Naive thymus-derived CD4-positive, alpha-beta T cell (primary cell): ENCODE results near the gene RPS6KL1. TPM values are rescaled to one million over a fixed set of nuclear protein-coding genes. Genes with fewer than 3 reads are reported as not detected.
A peak's percentile ranks its signal among the peaks of the same experiment; 100 is the strongest.

ENCODE experiments used
- ATAC-seq: fragments of 150-1000 bp; cut with Tn5 transposase; 2 replicates; pipeline ENCODE4 v1.10.0; 2021; ENCODE audit warnings: mild to moderate bottlenecking, moderate library complexity
- CTCF ChIA-PET: fragments of 350-600 bp; sonication (Branson Sonifier 250); formaldehyde crosslinking; loops from one replicate; lab custom pipeline; 2021; ENCODE audit warnings: antibody characterized with exemption; lab: Charles Lee
- POLR2A ChIA-PET: fragments of 350-600 bp; sonication (Branson Sonifier 250); formaldehyde crosslinking; loops from one replicate; lab custom pipeline; 2021; ENCODE audit warnings: antibody characterized with exemption, inconsistent platforms; lab: Charles Lee
- DNase-seq, 9 donors: peaks; one replicate each; pipeline versions ENCODE4 v3.0.0 to v3.0.0-alpha.2; 2020 to 2022; ENCODE audit warnings: mixed read lengths in 1 of 9
- H3K27ac ChIP-seq: one replicate; pipeline ENCODE4 v1.7.0; 2013; ENCODE audit warnings: mild to moderate bottlenecking, low read depth, low read length, moderate library complexity
- H3K27me3 ChIP-seq, 2 donors: one replicate each; pipeline ENCODE4 v1.7.0; 2013; ENCODE audit warnings: low read length in 2 of 2, mild to moderate bottlenecking in 2 of 2, moderate library complexity in 2 of 2; ENCODE audit not compliant: control insufficient read depth in 2 of 2, insufficient read depth in 2 of 2
- H3K36me3 ChIP-seq, 3 experiments: 1 replicate in 2 of 3; 2 replicates in 1 of 3; pipeline ENCODE4 v1.7.0; 2013; ENCODE audit warnings: low read length in 3 of 3, mild to moderate bottlenecking in 3 of 3, moderate library complexity in 1 of 3; ENCODE audit not compliant: insufficient read depth in 3 of 3, control insufficient read depth in 2 of 3
- H3K4me1 ChIP-seq, 2 donors: one replicate each; pipeline ENCODE4 v1.7.0; 2013; ENCODE audit warnings: low read length in 2 of 2, mild to moderate bottlenecking in 2 of 2, moderate library complexity in 1 of 2; ENCODE audit not compliant: control insufficient read depth in 2 of 2, insufficient read depth in 2 of 2
- H3K4me3 ChIP-seq: 2 replicates; pipeline ENCODE4 v1.7.0; 2013; ENCODE audit warnings: mild to moderate bottlenecking, low read length
- H3K9me3 ChIP-seq, 3 experiments: 1 replicate in 2 of 3; 2 replicates in 1 of 3; pipeline ENCODE4 v1.7.0; 2013; ENCODE audit warnings: low read length in 3 of 3; ENCODE audit not compliant: control insufficient read depth in 2 of 3
- H3K27ac Mint-ChIP-seq, 9 donors: one replicate each; pipeline ENCODE4 v1.8.0; 2020 to 2022; ENCODE audit warnings: mixed read lengths in 9 of 9, mild to moderate bottlenecking in 8 of 9, moderate library complexity in 5 of 9, inconsistent platforms in 2 of 9
- H3K27me3 Mint-ChIP-seq, 5 donors: one replicate each; pipeline ENCODE4 v1.8.0; 2021 to 2022; ENCODE audit warnings: mixed read lengths in 5 of 5, mild to moderate bottlenecking in 1 of 5
- H3K36me3 Mint-ChIP-seq, 5 donors: one replicate each; pipeline ENCODE4 v1.8.0; 2020 to 2022; ENCODE audit warnings: mixed read lengths in 5 of 5, mild to moderate bottlenecking in 3 of 5, inconsistent platforms in 1 of 5
- H3K4me1 Mint-ChIP-seq, 7 donors: one replicate each; pipeline ENCODE4 v1.8.0; 2020 to 2022; ENCODE audit warnings: mixed read lengths in 7 of 7, mild to moderate bottlenecking in 3 of 7, inconsistent platforms in 1 of 7
- H3K4me3 Mint-ChIP-seq, 10 donors: one replicate each; pipeline ENCODE4 v1.8.0; 2020 to 2022; ENCODE audit warnings: mild to moderate bottlenecking in 10 of 10, mixed read lengths in 10 of 10, moderate library complexity in 6 of 10, inconsistent platforms in 2 of 10
- H3K9me3 Mint-ChIP-seq, 11 donors: one replicate each; pipeline ENCODE4 v1.8.0; 2020 to 2022; ENCODE audit warnings: mixed read lengths in 11 of 11, mild to moderate bottlenecking in 4 of 11, inconsistent platforms in 1 of 11, moderate library complexity in 1 of 11
- intact Hi-C, 2 donors: fragments of 100-400 bp; cut with micrococcal nuclease; formaldehyde crosslinking; loops; one replicate each; pipeline ENCODE4 v1.15.1; 2023
- polyA plus RNA-seq, 2 donors: library from polyadenylated mRNA; unstranded; fragments of 300-500 nt; fragmentation: Illumina TruSeq; gene quantifications; one replicate each; pipeline ENCODE4 v1.2.3, GENCODE V29; 2021
- total RNA-seq, 6 experiments: library from RNA in 5 of 6; stranded (reverse) in 5 of 6; gene quantifications; 1 replicate in 5 of 6; 2 replicates in 1 of 6; pipeline ENCODE4 v1.2.3 and lab custom pipeline; 2021 to 2026

Gene RPS6KL1
- total and polyA plus RNA-seq, 7 experiments from 2014 or later: 2.0 to 12.8 (median 5.7) TPM

DNA sequence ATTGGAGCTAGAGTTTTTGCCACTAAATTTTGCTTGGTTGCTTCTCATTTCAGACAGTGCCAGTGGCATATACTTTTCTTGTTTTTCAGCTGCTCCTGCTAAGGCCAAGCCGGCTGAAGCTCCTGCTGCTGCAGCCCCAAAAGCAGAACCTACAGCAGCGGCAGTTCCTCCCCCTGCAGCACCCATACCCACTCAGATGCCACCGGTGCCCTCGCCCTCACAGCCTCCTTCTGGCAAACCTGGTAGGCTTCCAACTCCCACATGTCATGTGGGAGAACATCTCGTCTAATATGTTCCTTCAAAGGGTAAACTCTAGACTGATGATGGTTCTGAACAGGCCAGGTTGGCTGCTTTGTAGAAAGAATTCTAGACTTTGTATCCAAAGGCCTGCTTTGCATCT, 30.3 kb downstream of the RPS6KL1 start:
- Histone ChIP-seq H3K27ac (no peak overlapping the region), H3K36me3 (peaks cover 14 to 85% (median 20%) of the 10 kb centered on the region in 3 experiments), H3K27me3 (no peaks in the 10 kb centered on the region), H3K4me1 (peaks cover 0 to 6% of the 10 kb centered on the region in 2 donors), H3K9me3 (no peaks in the 10 kb centered on the region), H3K4me3 (no peak overlapping the region)
- no peak overlapping the region for H3K4me3 Mint-ChIP-seq
- H3K9me3 Mint-ChIP-seq: no peaks in the 10 kb centered on the region
- no peak for DNase-seq
- ChIA-PET POLR2A (interaction anchor here (0.7 to 1.6 kb wide), 3 partner anchors 10 to 28 kb away, joined by 3 read pairs; no protein-coding TSS in a partner anchor), CTCF (interaction anchor here (1.0 to 2.7 kb wide), 3 partner anchors 10 to 32 kb away, joined by 3 to 22 read pairs (median 3); no protein-coding TSS in a partner anchor)
- peaks cover 6 to 19% (median 16%) of the 10 kb centered on the region in 7 donors for H3K4me1 Mint-ChIP-seq
- H3K27ac Mint-ChIP-seq: peak overlapping the region in 6 of 9 donors; percentile 21 to 59 (median 42)
- no peaks in the 10 kb centered on the region for H3K27me3 Mint-ChIP-seq
- ATAC-seq: no peak
- H3K36me3 Mint-ChIP-seq: peaks cover 16 to 62% (median 37%) of the 10 kb centered on the region in 5 donors
- intact Hi-C loops: no loop called here

DNA sequence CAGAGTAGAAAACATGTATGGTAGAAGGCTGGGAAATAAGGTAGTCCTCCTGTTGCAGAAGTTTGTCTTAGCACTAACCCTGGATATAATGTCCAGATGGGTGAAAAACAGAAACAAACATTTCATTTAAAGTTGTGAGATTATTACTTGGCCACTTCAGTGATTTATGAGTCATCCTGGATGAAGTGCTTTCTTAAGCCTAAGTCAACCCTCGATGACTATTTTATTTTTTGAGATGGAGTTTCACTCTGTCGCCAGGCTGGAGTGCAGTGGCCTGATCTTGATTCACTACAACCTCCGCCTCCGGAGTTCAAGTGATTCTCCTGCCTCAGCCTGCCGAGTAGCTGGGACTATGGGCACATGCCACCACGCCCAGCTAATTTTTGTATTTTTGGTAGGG, 31.2 kb downstream of the RPS6KL1 start:
- peaks cover 0 to 9% of the 10 kb centered on the region in 2 donors for H3K4me1 ChIP-seq
- no peaks in the 10 kb centered on the region for H3K27me3 ChIP-seq
- H3K4me1 Mint-ChIP-seq: peaks cover 8 to 22% (median 19%) of the 10 kb centered on the region in 7 donors
- H3K9me3 ChIP-seq: no peaks in the 10 kb centered on the region
- peak overlapping the region in 1 of 9 donors; percentile 37 for H3K27ac Mint-ChIP-seq
- no peaks in the 10 kb centered on the region for H3K9me3 Mint-ChIP-seq
- intact Hi-C loops: no loop called here
- ChIA-PET POLR2A (no interaction called here), CTCF (interaction anchor here (0.9 to 1.3 kb wide), 3 partner anchors 14 to 33 kb away, joined by 3 read pairs; no protein-coding TSS in a partner anchor)
- ATAC-seq (no peak), DNase-seq (no peak)
- peaks cover 16 to 54% (median 28%) of the 10 kb centered on the region in 5 donors for H3K36me3 Mint-ChIP-seq
- H3K4me3 ChIP-seq: no peak overlapping the region
- H3K27me3 Mint-ChIP-seq: no peaks in the 10 kb centered on the region
- H3K36me3 ChIP-seq: peaks cover 14 to 77% (median 20%) of the 10 kb centered on the region in 3 experiments
- no peak overlapping the region for H3K27ac ChIP-seq
- H3K4me3 Mint-ChIP-seq: no peak overlapping the region

DNA sequence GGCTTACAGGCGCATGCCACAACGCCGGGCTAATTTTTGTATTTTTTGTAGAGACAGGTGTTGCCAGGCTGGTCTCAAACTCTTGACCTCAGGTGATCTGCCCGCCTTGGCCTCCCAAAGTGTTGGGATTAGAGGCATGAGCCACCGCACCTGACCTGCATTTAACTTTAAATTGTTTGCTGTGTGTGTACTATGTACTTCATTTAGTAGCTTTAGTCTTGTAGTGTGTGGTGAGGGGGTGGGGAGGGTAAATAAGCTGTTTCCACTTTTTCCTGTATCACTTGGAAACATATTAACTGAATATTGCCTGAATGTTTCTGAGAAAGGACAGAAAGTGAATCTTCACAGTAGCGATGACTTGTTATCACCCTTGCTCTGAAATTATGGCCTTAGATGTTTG, 32.8 kb downstream of the RPS6KL1 start:
- Mint-ChIP-seq H3K27me3 (no peaks in the 10 kb centered on the region), H3K27ac (peak overlapping the region in 2 of 9 donors; percentile 33 to 56), H3K9me3 (no peaks in the 10 kb centered on the region), H3K4me3 (no peak overlapping the region), H3K36me3 (peaks cover 10 to 52% (median 17%) of the 10 kb centered on the region in 5 donors), H3K4me1 (peaks cover 20 to 37% (median 32%) of the 10 kb centered on the region in 7 donors)
- intact Hi-C loops: no loop called here
- H3K27me3 ChIP-seq: no peaks in the 10 kb centered on the region
- H3K9me3 ChIP-seq: no peaks in the 10 kb centered on the region
- H3K27ac ChIP-seq: no peak overlapping the region
- peaks cover 12 to 61% (median 20%) of the 10 kb centered on the region in 3 experiments for H3K36me3 ChIP-seq
- CTCF ChIA-PET: interaction anchor here (0.8 to 1.1 kb wide), 3 partner anchors 15 to 30 kb away, joined by 3 read pairs; no protein-coding TSS in a partner anchor
- no peak for ATAC-seq
- peaks cover 5 to 9% of the 10 kb centered on the region in 2 donors for H3K4me1 ChIP-seq
- H3K4me3 ChIP-seq: no peak overlapping the region
- POLR2A ChIA-PET: interaction anchor here (0.5 to 1.3 kb wide), 3 partner anchors 15 to 1258 kb away, joined by 3 read pairs; no protein-coding TSS in a partner anchor
- DNase-seq: no peak

DNA sequence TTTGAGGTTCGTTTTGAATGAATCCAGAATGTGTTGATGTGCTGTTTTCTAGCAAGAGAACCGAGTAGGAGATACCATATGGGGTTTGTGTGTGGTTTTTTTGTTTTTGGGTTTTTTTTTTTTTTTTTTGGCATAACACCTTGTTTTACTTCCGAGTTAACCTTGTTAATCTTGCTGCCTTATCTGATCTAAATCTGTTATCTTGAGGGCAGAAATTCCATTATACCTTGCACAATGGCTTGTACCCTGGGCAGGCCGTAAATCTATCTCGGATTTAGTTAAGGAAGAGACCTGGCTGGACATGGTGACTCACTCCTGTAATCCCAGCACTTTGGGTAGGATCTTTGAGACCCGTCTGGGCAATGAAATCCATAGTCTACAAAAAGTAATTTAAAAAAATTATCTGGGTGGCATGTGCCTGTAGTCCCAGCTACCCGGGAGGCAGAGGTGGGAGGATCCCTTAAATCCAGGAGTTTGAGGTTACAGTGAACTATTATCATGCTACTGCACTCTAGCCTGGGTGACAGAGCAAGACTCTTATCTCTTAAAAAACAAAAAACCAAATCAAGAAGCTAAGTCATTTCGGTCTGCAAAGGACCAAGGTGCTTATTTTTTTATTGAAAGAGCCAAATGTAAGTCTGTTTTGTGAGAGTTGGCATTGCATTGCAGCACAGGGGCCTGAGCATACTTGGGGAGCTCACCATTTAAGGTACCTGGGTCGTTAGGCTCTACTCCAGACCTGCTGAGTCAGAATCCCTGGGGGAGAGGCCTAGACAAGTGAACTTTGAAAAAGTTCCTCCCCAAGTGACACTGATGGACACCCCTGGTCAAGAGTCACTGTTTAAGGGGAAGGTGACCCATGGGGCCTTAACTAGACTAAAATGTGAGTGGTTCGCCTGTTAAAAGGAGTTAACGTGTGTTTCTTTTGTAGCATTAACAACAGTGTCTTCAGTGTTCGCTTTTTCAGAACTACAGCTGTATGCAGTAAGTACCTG, 34.6 kb downstream of the RPS6KL1 start:
- H3K27ac Mint-ChIP-seq: peak overlapping the region in 7 of 9 donors; percentile 10 to 82 (median 72)
- H3K4me1 ChIP-seq: peaks cover 21 to 23% of the 10 kb centered on the region in 2 donors
- H3K4me3 ChIP-seq: no peak overlapping the region
- H3K36me3 Mint-ChIP-seq: peaks cover 0 to 45% (median 4%) of the 10 kb centered on the region in 5 donors
- POLR2A ChIA-PET: interaction anchor here (0.6 to 1.1 kb wide), 2 partner anchors 8 to 12 kb away, joined by 3 read pairs; no protein-coding TSS in a partner anchor
- H3K4me3 Mint-ChIP-seq: peak overlapping the region in 8 of 10 donors; percentile 2 to 58 (median 14)
- H3K4me1 Mint-ChIP-seq: peaks cover 37 to 55% (median 48%) of the 10 kb centered on the region in 7 donors
- ATAC-seq (peak; percentile 20), DNase-seq (no peak)
- intact Hi-C loops: no loop called here
- CTCF ChIA-PET: interaction anchor here (0.8 to 1.0 kb wide), 3 partner anchors 17 to 381 kb away, joined by 3 to 5 read pairs (median 4); no protein-coding TSS in a partner anchor
- H3K27me3 Mint-ChIP-seq: no peaks in the 10 kb centered on the region
- H3K9me3 Mint-ChIP-seq: no peaks in the 10 kb centered on the region
- H3K27me3 ChIP-seq: no peaks in the 10 kb centered on the region
- peaks cover 7 to 44% (median 12%) of the 10 kb centered on the region in 3 experiments for H3K36me3 ChIP-seq
- H3K9me3 ChIP-seq: no peaks in the 10 kb centered on the region
- H3K27ac ChIP-seq: peak overlapping the region; percentile 29

DNA sequence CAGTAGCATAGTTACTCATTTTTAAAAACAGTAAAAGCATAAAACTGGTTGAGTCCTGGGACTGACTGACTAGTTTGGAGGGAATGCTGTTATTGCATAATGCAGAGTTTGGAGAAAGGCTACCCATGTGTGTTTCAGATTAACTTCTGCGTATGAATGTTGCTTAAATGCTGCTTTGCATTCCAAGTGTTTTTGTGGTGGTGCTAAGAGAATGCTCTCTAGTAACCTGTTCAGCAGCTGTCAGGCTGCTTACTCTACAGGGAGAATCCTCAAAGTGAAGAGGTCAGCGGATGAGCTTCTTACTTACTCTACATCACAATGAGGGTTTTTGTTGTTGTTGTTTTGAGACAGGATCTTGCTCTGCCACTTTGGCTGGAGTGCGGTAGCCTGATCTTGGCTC, 37.1 kb downstream of the RPS6KL1 start:
- peak overlapping the region in 6 of 10 donors; percentile 1 to 97 (median 48) for H3K4me3 Mint-ChIP-seq
- Histone ChIP-seq H3K4me3 (no peak overlapping the region), H3K36me3 (peaks cover 0 to 28% (median 7%) of the 10 kb centered on the region in 3 experiments), H3K9me3 (no peaks in the 10 kb centered on the region), H3K4me1 (peaks cover 32 to 36% of the 10 kb centered on the region in 2 donors), H3K27me3 (no peaks in the 10 kb centered on the region), H3K27ac (no peak overlapping the region)
- DNase-seq: no peak
- ChIA-PET CTCF (interaction anchor here (0.7 to 9.0 kb wide), 3 partner anchors 20 to 62 kb away, joined by 3 to 50 read pairs (median 5); no protein-coding TSS in a partner anchor), POLR2A (interaction anchor here (0.9 kb wide), 1 partner anchor 44 kb away, joined by 3 read pairs; no protein-coding TSS in a partner anchor)
- peaks cover 0 to 28% (median 12%) of the 10 kb centered on the region in 5 donors for H3K36me3 Mint-ChIP-seq
- intact Hi-C loops: no loop called here
- H3K9me3 Mint-ChIP-seq: no peaks in the 10 kb centered on the region
- ATAC-seq: no peak
- peak overlapping the region in 7 of 9 donors; percentile 22 to 71 (median 58) for H3K27ac Mint-ChIP-seq
- peaks cover 50 to 74% (median 64%) of the 10 kb centered on the region in 7 donors for H3K4me1 Mint-ChIP-seq
- H3K27me3 Mint-ChIP-seq: no peaks in the 10 kb centered on the region
